GM12891 (cell line): Measurements from ENCODE around the gene RNF5.

Experiments used
- POLR2A ChIP-seq: IDR thresholded peaks from 2 replicates; pipeline ENCODE4 v1.6.1; 2011; ENCODE audit warnings: low read depth, low read length, control low read depth
- TAF1 ChIP-seq: IDR thresholded peaks from 2 replicates; pipeline ENCODE4 v1.6.1; 2011; ENCODE audit warnings: low read depth, low read length, control low read depth

DNA sequence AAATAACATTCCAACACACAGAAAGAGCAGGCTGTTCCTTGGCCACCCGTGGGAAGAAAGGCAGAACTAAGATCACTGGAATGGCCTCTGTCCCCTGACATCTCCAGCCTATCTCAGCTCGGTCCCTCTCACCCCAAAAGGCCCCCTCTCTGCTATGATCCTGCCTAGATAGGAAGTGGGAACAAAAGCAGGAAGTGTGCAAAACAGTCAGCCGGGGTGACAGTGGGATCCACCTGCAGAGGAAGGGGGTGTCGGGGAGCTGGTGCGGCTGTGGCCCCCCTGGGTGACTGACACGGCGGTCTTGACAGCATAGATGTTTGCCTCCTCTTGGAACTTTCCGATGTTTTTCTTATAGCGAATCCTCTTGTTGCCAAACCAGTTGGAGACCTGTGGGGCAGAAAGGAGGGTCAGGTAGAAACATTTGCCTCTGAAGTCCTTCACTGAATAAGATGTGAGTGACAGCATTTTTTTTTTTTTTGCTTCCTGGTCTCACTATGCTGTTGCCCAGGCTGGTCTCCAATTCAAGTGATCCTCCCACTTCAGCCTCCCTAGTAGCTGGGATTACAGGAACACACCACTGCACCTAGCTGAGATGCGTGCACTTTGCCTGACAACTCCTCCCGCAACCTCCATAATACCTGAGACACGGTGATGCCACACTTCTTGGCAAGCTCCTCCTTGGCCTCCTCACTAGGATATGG is 9.0 kb downstream of the RNF5 start:
- TF ChIP-seq POLR2A (no peak), TAF1 (no peak)
